ENCODE results near the gene ERBB2. TPM values are rescaled to one million over a fixed set of nuclear protein-coding genes. Genes with fewer than 3 reads are reported as not detected.

ERBB2 gene
- total RNA-seq, 1 donor from 2014 or later: 86.0 TPM

- no peaks in the 10 kb centered on the region for H3K36me3 Mint-ChIP-seq (ENCODE audit: low read depth)
- TF ChIP-seq CTCF (IDR thresholded peaks at IDR 0.05): no peak
- H3K4me1 Mint-ChIP-seq (ENCODE audit: low read depth): peaks cover 27% of the 10 kb centered on the region
- H3K27ac Mint-ChIP-seq (ENCODE audit: unreplicated experiment): no peak overlapping the region
- peaks cover 14% of the 10 kb centered on the region for H3K27me3 Mint-ChIP-seq (ENCODE audit: low read depth)
- DNase-seq (ENCODE audit: low spot score): peak; percentile 63
- H3K4me3 Mint-ChIP-seq (ENCODE audit: unreplicated experiment): no peak overlapping the region
- H3K9me3 Mint-ChIP-seq (ENCODE audit: low read depth): no peaks in the 10 kb centered on the region
Observed at GRCh38 chr17:39742856-39743436, 43.1 kb downstream of the ERBB2 start.

DNA sequence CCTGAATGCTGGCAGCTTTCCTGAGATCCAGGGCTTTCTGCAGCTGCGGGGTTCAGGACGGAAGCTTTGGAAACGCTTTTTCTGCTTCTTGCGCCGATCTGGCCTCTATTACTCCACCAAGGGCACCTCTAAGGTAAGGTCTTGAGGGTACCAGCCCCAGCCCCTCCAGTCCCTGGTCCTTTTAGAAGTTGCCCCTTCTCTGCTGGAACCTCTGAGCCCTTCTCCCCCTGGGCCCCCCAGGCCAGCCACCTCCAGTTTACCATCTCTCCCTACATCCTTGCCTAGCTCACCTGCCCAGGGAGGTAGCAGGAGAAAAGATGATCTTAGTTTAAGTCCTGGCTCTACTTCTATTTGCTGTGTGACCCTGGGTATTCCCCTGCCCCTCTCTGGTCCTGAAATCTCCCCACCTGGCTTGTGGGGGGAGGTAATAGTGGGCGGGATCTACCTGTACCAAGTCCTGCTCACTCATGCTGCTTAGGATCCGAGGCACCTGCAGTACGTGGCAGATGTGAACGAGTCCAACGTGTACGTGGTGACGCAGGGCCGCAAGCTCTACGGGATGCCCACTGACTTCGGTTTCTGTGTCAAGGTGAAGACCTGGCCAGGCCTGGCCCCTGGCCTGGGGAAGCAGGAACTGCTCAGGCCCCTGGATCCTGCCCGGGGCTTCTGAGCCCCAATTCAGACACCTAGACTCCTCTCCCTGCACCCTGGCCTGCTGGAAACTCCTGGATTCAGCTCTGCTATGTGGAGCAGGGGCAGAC is 44.4 kb downstream of the ERBB2 start:
- no peaks in the 10 kb centered on the region for H3K36me3 Mint-ChIP-seq (ENCODE audit: low read depth)
- peak; percentile 68 for DNase-seq (ENCODE audit: low spot score)
- no peak for TF ChIP-seq CTCF (IDR thresholded peaks at IDR 0.05)
- no peak overlapping the region for H3K27ac Mint-ChIP-seq (ENCODE audit: unreplicated experiment)
- no peaks in the 10 kb centered on the region for H3K9me3 Mint-ChIP-seq (ENCODE audit: low read depth)
- no peak overlapping the region for H3K4me3 Mint-ChIP-seq (ENCODE audit: unreplicated experiment)
- peaks cover 10% of the 10 kb centered on the region for H3K27me3 Mint-ChIP-seq (ENCODE audit: low read depth)
- H3K4me1 Mint-ChIP-seq (ENCODE audit: low read depth): peaks cover 18% of the 10 kb centered on the region

GRCh38 chr17:39744836-39745215 is 45.0 kb downstream of the ERBB2 start:
- H3K4me3 Mint-ChIP-seq (ENCODE audit: unreplicated experiment): no peak overlapping the region
- H3K27me3 Mint-ChIP-seq (ENCODE audit: low read depth): peaks cover 9% of the 10 kb centered on the region
- H3K9me3 Mint-ChIP-seq (ENCODE audit: low read depth): no peaks in the 10 kb centered on the region
- peaks cover 13% of the 10 kb centered on the region for H3K4me1 Mint-ChIP-seq (ENCODE audit: low read depth)
- TF ChIP-seq CTCF (IDR thresholded peaks at IDR 0.05): no peak
- DNase-seq (ENCODE audit: low spot score): peak; percentile 53
- no peaks in the 10 kb centered on the region for H3K36me3 Mint-ChIP-seq (ENCODE audit: low read depth)
- H3K27ac Mint-ChIP-seq (ENCODE audit: unreplicated experiment): no peak overlapping the region

GRCh38 chr17:39745335-39746144 is 45.7 kb downstream of the ERBB2 start:
- DNase-seq (ENCODE audit: low spot score): peak; percentile 86
- Mint-ChIP-seq H3K27me3 (ENCODE audit: low read depth) (peaks cover 4% of the 10 kb centered on the region), H3K27ac (ENCODE audit: unreplicated experiment) (no peak overlapping the region), H3K36me3 (ENCODE audit: low read depth) (no peaks in the 10 kb centered on the region), H3K4me3 (ENCODE audit: unreplicated experiment) (no peak overlapping the region), H3K4me1 (ENCODE audit: low read depth) (peaks cover 12% of the 10 kb centered on the region), H3K9me3 (ENCODE audit: low read depth) (no peaks in the 10 kb centered on the region)
- no peak for TF ChIP-seq CTCF (IDR thresholded peaks at IDR 0.05)

DNA sequence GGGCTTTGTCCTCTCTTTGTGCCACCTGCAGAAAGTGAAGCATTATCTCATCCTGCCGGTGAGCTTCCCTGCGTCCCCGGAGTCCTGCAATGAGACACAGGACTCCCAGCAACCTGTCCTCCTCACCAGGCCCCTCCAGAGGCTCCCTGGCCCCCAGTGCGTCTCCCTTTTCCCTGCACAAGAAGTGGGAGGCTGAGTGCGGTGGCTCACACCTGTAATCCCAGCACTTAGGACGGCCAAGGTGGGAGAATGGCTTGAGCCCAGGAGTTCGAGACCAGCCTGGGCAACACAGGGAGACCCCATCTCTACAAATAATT is 46.2 kb downstream of the ERBB2 start:
- H3K4me3 Mint-ChIP-seq (ENCODE audit: unreplicated experiment): no peak overlapping the region
- no peaks in the 10 kb centered on the region for H3K36me3 Mint-ChIP-seq (ENCODE audit: low read depth)
- H3K4me1 Mint-ChIP-seq (ENCODE audit: low read depth): peaks cover 9% of the 10 kb centered on the region
- H3K9me3 Mint-ChIP-seq (ENCODE audit: low read depth): no peaks in the 10 kb centered on the region
- no peak overlapping the region for H3K27ac Mint-ChIP-seq (ENCODE audit: unreplicated experiment)
- DNase-seq (ENCODE audit: low spot score): no peak
- no peak for TF ChIP-seq CTCF (IDR thresholded peaks at IDR 0.05)
- H3K27me3 Mint-ChIP-seq (ENCODE audit: low read depth): peaks cover 4% of the 10 kb centered on the region
